Neutrophil (primary cell): ENCODE measurements around the gene TMEM229B.
"Not testable (repeated sequence)": the region's sequence is repeated elsewhere in the genome, so short reads cannot be mapped to it uniquely, and the experiment has no call there.

Experiments
- H3K27ac ChIP-seq: fragments of 200-600 bp; sonication (generic); 2 replicates; pipeline ENCODE4 v1.5.1; 2016; ENCODE audit warnings: mild to moderate bottlenecking, moderate library complexity
- H3K27me3 ChIP-seq: fragments of 200-600 bp; sonication (generic); 2 replicates; pipeline ENCODE4 v1.6.0; 2016; ENCODE audit warnings: mild to moderate bottlenecking
- H3K36me3 ChIP-seq: fragments of 200-600 bp; sonication (generic); 2 replicates; pipeline ENCODE4 v1.5.1; 2017
- H3K4me1 ChIP-seq, 2 experiments: fragments of 200-600 bp in 1 of 2; sonication (generic) in 1 of 2; 1 replicate in 1 of 2; 2 replicates in 1 of 2; pipeline versions ENCODE4 v1.5.1 to v1.6.1; 2013 to 2016; ENCODE audit warnings: low read depth in 1 of 2, low read length in 1 of 2, mild to moderate bottlenecking in 1 of 2, moderate library complexity in 1 of 2; ENCODE audit not compliant: control insufficient read depth in 1 of 2, insufficient read depth in 1 of 2
- H3K4me3 ChIP-seq, 2 experiments: fragments of 200-600 bp in 1 of 2; sonication (generic) in 1 of 2; 1 replicate in 1 of 2; 2 replicates in 1 of 2; pipeline ENCODE4 v1.5.1; 2013 to 2016; ENCODE audit warnings: low read depth in 1 of 2, low read length in 1 of 2, mild to moderate bottlenecking in 1 of 2, moderate library complexity in 1 of 2
- H3K9me3 ChIP-seq: fragments of 200-600 bp; sonication (generic); 2 replicates; pipeline ENCODE4 v1.5.1; 2016
- CTCF ChIP-seq: fragments of 200-600 bp; sonication (generic); IDR thresholded peaks from 2 replicates; pipeline ENCODE4 v1.5.1; 2016; ENCODE audit warnings: antibody characterized with exemption

TMEM229B gene

GRCh38 chr14:67461341-67461985, 27.1 kb downstream of the TMEM229B start:
- Histone ChIP-seq H3K27me3 (no peaks in the 10 kb centered on the region), H3K4me1 (no peaks in the 10 kb centered on the region), H3K4me3 (no peak overlapping the region), H3K9me3 (no peaks in the 10 kb centered on the region), H3K27ac (no peak overlapping the region), H3K36me3 (no peaks in the 10 kb centered on the region)
- TF ChIP-seq CTCF: no peak

GRCh38 chr14:67459336-67459735, 29.2 kb downstream of the TMEM229B start:
- Histone ChIP-seq H3K36me3 (no peaks in the 10 kb centered on the region), H3K4me3 (no peak overlapping the region), H3K27ac (no peak overlapping the region), H3K9me3 (no peaks in the 10 kb centered on the region), H3K27me3 (no peaks in the 10 kb centered on the region), H3K4me1 (no peaks in the 10 kb centered on the region)
- TF ChIP-seq CTCF: no peak

GRCh38 chr14:67457782-67458181, 30.7 kb downstream of the TMEM229B start:
- H3K4me1 ChIP-seq: no peaks in the 10 kb centered on the region
- H3K9me3 ChIP-seq: no peaks in the 10 kb centered on the region
- no peak overlapping the region for H3K4me3 ChIP-seq
- H3K36me3 ChIP-seq: no peaks in the 10 kb centered on the region
- no peak for TF ChIP-seq CTCF
- H3K27ac ChIP-seq: no peak overlapping the region
- H3K27me3 ChIP-seq: no peaks in the 10 kb centered on the region

GRCh38 chr14:67456732-67457131, 31.8 kb downstream of the TMEM229B start:
- Histone ChIP-seq H3K4me3 (no peak overlapping the region), H3K4me1 (no peaks in the 10 kb centered on the region), H3K27me3 (no peaks in the 10 kb centered on the region), H3K9me3 (no peaks in the 10 kb centered on the region), H3K27ac (no peak overlapping the region), H3K36me3 (no peaks in the 10 kb centered on the region)
- TF ChIP-seq CTCF: no peak

GRCh38 chr14:67453575-67454300, 34.8 kb downstream of the TMEM229B start:
- Histone ChIP-seq H3K27ac (no peak overlapping the region), H3K4me1 (no peaks in the 10 kb centered on the region), H3K9me3 (no peaks in the 10 kb centered on the region), H3K36me3 (no peaks in the 10 kb centered on the region), H3K27me3 (no peaks in the 10 kb centered on the region), H3K4me3 (no peak overlapping the region)
- TF ChIP-seq CTCF: no peak

GRCh38 chr14:67451667-67452066, 36.9 kb downstream of the TMEM229B start:
- not testable (repeated sequence) for H3K27ac ChIP-seq, H3K9me3 ChIP-seq

More at GRCh38 chr14:67451667-67452066, 36.9 kb downstream of the TMEM229B start:
- H3K36me3 ChIP-seq, H3K27me3 ChIP-seq, H3K4me3 ChIP-seq, H3K4me1 ChIP-seq: not testable (repeated sequence)
